Fibroblast of upper back skin (primary cell): ENCODE measurements around the gene SHISA6.
A peak's percentile ranks its signal among the peaks of the same experiment; 100 is the strongest.
"Not testable (repeated sequence)": the region's sequence is repeated elsewhere in the genome, so short reads cannot be mapped to it uniquely, and the experiment has no call there.

Experiments
- DNase-seq: peaks from one replicate; pipeline ENCODE4 v3.0.0-alpha.2; 2013

The SHISA6 gene

DNA sequence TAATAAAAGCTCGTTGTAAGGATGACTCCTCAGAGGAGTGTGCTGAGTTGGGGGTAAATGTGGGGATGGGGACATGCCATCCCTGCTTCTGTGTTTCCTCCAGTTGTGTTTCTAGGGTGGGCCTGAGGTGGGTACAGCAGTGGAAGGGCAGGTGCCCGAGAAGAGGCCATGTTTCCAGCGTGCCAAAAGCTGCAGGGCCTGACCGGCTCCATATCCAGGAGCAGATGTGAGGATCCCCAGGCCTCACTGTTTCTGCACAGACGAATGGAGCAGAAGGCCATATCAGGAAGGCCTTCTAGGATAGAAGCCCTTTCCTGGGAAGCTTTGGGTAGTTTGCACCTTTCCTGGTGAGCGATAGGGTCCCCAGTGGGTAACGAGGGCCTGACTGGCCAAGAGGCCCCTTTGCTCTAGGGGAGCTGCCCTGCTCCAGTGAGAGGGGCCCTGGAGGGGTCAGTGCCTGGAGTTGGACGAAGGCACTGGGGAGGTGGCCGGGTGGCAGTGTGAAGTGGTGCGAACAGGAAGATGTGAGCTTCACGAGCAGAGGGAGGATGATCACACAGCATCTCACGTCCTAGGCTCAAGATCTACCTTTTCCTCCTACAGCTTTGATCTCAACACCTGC, 62.9 kb downstream of the SHISA6 start:
- DNase-seq: no peak

DNA sequence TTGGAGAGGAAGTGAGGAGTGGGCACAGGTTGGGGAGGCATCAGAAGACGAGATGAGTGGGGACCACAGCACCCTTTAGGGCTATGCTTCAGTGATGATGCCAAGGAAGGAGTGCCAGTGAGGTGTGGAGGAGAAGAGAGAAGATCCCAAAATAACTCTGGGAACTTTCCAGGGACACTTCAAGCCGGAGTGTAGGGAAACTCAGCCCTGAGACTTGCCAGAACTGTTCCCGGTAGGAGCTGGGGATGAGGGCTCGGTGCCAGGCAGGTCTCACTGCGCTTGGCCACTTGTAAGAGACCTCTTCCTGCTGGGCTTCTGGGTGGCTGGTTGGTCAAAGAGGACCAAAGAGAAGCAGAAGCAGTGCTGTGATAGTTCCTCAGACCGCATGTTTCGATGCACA, 63.6 kb downstream of the SHISA6 start:
- no peak for DNase-seq

DNA sequence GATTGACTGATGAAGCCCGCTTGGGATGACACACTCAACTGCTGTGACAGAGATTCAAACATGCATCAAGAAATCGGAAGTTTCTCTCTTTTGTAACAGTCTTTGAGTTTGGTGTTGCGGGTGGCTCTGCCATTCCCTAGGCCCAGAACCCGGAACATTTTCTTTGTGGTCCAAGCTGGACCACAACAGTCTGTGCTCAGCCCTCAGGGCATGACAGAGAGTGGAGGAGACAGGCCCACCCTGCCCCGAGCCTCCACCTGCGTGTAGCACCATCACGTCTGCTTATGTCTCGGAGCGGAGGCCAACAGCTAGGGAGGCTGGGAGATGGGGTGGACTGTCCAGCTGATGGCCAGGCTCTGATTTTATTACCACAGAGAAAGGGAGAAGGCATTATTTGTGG, 64.5 kb downstream of the SHISA6 start:
- DNase-seq: no peak

DNA sequence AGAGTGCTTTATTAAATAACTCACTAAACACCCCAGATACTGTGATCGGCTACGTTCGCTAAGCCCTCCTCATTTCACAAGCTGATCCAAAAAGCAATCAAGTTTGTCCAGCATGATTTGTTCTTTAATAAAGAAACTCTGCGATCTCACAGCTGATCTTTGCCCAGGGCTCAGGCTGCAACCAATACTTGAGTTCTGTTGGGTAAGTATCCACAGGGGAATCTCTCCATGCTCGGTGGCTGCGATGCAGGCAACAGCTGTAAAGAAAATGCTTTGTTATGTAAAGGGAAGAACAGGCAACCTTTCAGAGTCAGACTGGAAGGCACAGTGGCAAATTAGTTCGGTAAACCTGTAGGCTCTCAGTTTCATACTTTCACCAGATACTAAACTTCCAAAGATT, 67.5 kb downstream of the SHISA6 start:
- DNase-seq: no peak

DNA sequence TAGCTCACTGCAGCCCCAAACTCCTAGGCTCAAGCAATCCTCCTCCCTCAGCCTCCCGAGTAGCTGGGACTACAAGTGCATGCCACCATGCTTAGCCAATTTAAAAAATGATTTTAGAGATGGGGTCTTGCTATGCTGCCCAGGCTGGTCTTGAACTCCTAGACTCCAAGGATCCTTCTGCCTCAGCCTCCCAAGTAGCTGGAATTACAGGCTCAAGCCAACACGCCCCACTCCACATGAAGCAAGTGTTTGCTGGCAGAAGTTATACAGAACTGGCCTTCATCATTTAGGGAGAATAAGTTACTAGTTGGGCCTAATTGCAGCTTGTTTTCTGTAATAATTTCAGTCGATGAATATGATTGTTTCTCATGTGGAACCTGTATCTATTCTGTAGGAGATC, 68.0 kb downstream of the SHISA6 start:
- DNase-seq: no peak

DNA sequence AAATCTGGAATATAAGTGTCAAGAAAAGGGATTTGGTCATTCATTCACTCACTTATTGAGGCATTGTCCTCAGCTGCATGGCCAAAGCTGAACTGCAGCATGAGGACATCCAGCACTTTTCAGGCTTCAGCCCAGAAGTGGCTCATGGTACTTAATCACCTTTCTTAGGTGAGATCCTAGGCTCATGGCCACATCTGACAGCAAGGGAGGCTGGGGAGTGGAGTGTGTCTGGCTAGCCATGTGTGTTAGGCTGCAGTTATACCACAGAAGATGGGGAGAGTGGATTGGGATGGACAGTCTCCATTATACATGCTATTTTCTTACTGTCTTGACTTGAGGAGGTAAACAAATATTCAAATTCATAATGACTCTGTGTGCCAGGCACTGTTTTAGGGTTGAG, 68.8 kb downstream of the SHISA6 start:
- DNase-seq: no peak

DNA sequence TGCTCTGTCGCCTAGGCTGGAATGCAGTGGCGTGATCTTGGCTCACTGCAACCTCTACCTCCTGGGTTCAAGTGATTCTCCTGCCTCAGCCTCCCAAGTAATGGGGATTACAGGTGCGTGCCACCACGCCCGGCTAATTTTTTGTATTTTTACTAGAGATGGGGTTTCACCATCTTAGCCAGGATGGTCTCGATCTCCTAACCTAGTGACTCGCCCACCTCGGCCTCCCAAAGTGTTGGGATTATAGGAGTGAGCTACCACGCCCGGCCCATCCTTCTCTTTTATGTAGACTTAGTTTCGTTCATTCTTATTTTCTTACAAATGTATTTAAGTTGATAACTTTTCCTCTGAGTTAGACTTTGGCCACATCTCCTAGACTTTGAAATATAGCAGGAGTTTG, 75.4 kb downstream of the SHISA6 start:
- DNase-seq: not testable (repeated sequence)

DNA sequence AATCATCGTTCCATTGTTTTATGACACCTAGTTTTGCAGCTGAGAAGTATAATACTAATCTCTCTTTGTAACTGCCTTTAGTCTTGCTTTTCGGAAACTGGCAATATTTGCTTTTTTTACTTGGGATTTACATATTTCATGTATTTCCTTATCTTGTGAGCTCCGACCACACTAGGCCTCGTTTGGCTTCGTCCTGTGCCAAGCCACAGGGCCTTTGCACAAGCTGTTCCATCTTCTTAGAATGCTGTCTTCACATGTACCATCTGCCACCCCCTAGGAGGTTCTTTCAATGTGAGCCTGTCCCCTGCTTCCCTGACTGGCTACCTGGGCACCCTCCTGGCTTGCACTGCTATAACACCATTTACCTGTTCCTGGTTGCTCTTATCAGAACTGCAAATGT, 77.2 kb downstream of the SHISA6 start:
- no peak for DNase-seq

DNA sequence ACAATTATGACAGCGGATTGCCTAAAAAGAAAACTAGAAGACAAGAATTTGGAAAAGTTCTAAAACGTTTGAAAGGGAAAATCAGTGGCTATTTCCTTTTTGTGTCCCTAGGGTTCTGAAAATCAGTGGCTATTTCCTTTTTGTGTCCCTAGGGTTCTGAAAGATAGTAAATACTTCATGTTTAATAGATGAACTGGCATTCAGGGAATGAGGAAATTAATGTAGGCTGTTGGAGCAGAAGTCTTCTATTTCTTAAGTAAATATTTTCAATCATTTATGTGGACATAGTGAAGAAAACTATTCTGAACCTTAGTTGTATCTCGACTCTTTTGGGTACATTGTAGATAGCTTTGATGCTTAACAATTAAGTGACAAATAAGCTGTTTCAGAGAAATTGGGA, 78.9 kb downstream of the SHISA6 start:
- no peak for DNase-seq

DNA sequence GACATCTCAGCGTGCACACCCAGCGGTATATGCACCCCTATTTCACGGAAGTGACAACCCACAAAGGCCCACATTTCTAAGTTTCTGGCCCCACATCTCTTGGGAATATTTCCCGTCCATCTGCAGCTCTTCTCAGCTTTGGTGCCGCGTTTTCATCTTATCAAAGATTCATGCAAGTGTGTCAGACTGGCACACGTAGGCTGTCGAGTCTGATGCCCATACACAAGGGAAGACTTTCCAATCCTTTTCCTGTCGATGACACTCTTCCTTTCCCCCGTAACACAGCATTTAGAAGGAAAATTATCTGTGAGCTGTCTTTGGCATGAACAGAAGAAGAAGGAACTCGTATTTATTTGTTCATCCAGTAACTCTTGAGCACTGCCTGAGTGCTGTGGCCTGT, 83.0 kb downstream of the SHISA6 start:
- no peak for DNase-seq

DNA sequence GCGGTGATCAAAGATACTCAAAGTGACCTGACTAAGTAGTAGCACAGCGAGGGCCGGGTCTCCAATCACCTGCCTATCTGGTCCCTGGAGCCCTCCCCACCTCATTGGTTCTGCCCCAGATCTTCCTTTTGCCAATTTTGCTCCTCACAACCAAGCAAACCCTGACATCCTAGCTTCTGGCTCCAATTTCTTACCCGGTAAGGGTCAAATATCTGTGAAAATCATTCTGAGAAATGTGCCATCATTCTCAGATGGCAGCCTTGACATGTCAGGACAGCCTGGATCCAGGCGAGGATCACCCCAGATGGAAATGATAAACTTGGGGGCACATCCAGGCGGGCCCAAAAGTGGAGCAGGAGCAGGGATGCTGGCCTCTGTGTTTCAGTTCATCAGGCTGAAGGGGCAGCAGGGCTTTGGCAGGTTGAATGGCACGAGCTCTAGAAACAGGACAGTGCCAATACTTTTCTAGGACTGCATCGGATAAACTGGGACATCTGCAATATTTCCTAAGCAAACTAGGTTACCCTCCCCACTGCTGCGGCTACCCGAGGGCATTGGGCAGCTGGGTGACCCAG, 83.9 kb downstream of the SHISA6 start:
- no peak for DNase-seq

DNA sequence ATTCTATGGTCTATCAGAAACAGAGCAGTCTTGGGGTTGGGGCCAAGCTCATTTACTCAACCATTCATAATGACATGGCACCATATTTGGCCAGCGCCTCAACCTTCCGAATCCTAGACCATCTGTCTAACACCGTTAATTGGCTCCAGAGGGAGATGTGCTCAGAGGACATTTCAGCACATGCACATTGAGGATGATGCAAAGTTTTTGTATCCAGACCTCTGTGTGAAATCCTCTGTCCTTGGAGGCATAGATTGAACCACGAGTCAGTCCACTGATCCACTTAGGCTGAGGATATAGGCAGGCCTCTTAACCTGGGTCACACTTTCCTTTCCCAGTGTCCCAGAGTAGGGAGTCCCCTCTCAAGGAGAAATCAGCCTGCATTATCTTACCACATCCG, 85.5 kb downstream of the SHISA6 start:
- DNase-seq: no peak

DNA sequence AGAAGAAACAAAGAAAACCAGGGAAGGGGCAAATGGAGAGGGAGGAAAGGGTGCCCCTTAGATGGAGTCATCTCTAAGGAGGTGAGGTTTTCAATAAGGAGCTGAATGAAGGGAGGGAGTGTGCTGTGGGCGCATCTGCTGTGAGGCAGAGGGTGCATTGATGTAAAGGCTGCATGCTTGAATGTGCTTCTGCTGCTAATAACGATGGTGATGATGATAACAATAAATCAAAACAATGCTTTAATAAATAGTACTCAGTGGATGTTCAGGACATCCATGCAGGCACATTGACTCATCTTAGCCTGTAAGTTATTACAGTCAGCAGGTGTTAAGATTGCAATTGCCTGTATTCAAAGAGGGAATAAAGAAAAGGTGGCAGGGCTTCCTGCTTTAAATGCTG, 87.8 kb downstream of the SHISA6 start:
- DNase-seq: no peak

DNA sequence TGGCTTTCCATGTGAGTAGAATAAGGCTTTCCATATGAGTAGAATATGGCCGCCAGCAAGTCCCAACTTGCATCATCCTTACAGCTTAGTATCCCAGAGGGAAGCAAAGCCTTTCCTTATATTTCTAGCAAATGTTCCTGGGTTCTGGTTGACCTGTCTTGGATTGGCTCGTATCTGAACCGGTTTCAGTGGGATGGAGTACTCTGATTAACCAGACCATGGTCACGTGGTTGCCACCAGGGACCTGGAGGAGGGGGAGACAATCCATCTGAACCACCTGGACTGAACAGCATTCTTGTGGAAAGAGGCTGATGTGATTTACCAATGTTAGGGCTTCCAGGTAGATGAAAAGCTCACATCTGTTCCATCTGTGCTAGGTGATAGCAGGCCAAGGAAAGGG, 89.0 kb downstream of the SHISA6 start:
- no peak for DNase-seq

DNA sequence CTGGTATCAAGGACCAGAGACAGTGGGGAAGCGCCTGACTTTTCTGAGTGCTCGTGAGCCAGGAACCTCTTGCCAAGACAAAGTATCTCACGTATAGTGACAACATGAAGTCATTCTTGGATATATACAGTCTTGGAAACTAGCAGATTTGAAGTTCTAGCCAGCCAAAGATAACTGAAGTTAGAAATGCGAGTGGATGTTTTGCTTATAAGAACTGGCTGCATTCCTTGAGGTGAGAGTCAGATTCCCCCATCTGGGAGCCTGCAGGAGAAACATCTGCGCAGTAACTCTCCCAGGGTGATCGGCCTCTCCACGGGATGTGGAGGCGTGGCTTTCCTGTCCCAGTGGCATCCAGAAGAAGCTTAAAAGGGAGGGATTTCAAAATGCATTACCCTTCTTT, 89.8 kb downstream of the SHISA6 start:
- peak; percentile 77 for DNase-seq

DNA sequence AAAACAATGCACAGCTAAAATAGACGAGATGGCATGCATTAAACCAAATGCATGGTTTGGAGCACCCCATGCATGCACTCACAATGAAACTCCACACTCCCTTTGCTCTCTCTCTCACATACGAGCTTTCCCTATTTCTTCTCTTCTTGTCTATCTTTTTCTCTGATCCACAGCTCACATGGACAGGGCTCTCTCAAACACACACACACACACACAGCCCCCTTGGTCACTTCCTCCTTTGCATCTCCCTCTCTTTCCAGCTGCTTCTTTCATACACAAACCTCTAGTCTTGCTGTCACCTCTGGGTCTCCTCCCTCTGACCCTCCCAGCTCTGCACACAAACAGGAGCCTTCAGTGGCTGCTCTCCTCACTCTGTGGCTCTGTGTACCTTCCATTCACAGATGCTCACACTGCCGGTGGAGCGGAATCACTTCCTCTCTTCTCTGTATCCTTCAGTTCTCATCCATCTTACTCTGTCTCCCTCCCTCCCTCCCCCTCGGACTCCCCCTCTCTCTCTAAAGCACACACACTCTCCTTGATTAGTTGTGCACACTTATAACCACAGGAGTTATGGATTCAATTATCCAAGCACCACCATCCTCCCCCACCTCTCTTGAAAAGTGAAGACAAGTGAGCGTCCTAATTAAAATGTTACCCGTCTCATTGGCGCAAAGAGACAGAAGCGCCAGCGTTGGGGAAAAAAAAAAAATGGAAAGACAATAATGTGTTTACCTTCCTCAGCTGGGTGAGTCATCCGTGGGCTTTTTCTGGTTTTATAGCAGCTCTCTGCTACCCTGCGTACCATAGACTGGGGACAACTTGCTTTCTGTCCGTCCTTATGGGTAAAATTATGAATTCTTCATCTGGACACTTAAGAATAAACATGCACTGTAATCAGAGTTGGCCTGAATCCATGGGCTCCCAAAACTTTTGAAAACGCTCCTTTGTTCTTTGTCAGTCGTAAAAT, 90.8 kb downstream of the SHISA6 start:
- peak; percentile 4 for DNase-seq

DNA sequence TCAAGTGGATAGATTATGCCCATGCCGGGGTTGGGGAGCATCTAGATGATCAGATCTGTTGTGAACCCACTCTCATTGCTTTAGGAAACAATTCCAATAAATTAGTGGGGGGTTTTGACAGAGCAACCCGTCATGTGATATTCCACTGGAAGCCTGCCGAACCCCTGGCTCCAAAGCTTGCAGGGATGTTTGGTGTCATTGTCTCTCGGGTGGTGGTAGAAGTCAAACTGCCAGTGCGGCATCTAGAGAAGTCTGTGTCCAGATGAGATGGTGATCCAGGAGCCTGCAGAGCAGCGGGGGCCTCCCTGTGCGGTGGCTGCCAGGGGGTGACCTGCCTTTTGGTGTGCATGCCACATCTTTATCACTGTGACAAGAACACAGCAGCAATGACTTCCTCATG, 91.7 kb downstream of the SHISA6 start:
- DNase-seq: no peak

DNA sequence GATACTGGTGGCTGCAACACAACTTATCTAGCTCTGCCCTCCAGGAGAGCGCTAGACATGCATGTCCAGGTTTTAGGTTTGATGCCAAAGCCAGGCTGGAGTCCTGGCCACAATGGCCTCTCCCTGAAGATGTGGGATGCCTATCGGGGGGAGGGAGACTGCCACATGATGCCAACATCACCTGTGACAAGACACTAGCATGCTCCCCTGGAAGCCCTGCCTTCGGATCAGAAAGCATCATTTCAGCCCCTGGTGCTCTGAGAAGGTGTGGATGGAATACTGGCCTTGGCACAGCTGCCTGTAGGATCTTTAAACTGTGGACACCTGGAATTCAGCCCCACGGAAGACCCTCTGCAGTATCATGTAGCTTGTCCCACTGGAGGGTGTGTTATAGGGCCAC, 93.5 kb downstream of the SHISA6 start:
- no peak for DNase-seq

DNA sequence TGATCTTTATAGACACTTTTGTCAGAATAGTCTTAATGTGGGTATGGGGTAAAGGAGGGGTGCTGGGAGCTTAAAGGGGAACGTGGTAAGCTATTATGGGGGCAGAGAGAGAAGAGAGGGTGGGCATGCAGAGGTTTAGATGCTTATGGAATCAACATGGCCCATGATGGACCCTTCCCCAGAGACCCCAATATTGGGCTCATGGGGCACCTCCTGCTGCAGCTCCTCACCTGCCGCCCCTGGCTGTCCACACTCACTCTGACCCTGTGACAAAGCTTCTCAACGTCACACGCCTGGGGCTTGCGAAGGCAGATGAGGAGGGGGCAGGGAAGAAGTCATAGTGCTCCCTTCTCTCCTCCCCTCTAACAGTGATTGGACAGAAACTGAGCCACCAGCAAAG, 95.3 kb downstream of the SHISA6 start:
- no peak for DNase-seq

DNA sequence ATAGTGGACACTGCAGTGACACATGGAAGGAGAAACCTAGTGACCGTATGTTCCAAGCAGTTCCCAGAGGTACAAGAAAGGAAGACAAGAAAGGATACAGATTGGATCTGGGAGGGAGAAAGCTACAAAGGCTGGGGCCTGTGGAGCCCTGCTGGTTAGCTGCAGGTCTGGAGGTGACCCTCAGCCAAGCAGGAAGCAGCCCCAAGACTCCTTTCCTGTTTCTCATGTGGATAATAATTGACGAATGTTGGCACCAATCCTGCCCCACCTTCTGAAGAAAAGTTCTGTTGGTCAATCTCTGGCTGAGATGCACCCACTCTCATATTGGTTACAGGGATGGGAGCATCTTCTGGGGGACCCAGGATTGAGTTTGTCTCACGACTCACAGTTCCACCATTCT, 99.8 kb downstream of the SHISA6 start:
- no peak for DNase-seq

DNA sequence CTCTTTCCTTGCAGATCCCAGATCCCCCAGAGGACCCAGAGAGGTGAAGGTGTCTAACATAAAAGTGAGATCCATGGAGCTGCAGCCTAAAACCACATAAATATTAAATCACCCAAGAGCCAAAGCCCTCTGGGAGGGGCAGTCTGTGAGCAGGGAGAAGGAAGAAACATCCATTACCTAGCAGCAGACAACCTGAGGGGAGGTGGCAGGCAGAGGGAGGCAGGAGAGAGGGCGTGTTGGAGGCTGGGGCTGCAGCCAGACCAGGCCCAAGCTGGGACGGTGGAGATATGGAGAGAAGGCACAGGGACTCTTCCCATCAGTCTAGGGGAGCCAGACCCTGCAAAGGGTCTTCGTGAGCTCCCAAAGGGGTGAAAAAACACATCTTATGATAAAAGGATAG, 101.1 kb downstream of the SHISA6 start:
- no peak for DNase-seq

DNA sequence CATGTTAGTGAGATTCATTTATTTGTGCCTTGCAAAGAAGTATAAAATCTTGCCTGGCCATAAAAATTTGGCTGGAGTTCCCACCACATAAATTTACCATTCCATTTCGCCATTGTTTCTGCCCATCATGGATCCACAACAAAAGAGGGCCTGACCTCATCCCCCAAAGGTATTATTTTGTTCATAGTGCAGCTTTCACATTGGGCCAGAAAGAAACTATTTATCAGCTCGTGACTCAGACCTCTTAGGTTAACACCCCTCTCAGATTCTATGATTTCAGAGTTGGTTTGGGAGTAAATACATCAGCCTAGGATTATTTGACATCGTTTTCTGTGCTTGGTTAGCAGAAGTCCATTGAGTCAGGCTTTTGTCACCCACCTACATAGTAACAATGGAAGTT, 108.1 kb downstream of the SHISA6 start:
- DNase-seq: no peak

DNA sequence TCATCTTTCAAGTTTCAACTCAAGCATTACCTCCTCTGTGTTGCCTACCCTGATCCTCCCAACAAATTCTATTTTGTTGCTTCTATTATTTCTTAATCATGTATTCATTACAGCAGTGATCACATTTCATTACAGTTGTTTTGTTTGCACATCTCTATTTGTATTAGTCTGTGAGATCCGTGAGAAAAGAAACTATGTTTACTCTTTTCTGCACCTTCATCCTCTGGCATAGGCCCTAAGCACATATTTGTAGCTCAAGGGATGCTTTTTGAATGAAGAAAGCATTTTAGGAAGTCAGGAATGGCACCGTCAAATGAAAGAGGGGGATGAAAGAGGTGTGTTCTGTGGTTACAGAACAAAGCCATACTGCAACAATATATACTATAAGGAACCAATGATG, 110.5 kb downstream of the SHISA6 start:
- DNase-seq: no peak

DNA sequence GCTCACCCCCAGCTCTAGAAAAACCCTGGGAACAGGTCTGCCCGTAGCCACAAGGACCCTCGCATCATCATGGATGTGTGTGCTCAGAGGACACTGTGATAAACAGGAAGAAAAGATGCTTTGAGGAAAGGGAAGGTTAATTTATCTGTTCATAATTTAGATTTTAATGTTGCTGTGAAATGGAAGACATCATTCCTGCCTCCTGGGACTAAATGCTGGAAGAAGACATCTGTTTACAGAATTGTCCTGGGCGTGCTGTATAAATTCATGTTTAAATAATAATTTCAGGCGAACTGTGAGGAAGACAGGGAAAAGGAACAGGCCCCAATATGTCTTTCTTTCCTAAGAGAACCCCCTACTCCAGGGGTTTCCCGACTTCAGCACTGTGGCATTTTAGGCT, 112.6 kb downstream of the SHISA6 start:
- no peak for DNase-seq
